Inferior parietal cortex (tissue), 1 donor: ENCODE measurements around the gene PLXNB2.
"Not testable (repeated sequence)": the region's sequence is repeated elsewhere in the genome, so short reads cannot be mapped to it uniquely, and the experiment has no call there.

Experiments used
- DNase-seq: peaks from one replicate; pipeline ENCODE4 v3.0.0-alpha.2; 2016; ENCODE audit errors: extremely low spot score

The PLXNB2 gene

DNA sequence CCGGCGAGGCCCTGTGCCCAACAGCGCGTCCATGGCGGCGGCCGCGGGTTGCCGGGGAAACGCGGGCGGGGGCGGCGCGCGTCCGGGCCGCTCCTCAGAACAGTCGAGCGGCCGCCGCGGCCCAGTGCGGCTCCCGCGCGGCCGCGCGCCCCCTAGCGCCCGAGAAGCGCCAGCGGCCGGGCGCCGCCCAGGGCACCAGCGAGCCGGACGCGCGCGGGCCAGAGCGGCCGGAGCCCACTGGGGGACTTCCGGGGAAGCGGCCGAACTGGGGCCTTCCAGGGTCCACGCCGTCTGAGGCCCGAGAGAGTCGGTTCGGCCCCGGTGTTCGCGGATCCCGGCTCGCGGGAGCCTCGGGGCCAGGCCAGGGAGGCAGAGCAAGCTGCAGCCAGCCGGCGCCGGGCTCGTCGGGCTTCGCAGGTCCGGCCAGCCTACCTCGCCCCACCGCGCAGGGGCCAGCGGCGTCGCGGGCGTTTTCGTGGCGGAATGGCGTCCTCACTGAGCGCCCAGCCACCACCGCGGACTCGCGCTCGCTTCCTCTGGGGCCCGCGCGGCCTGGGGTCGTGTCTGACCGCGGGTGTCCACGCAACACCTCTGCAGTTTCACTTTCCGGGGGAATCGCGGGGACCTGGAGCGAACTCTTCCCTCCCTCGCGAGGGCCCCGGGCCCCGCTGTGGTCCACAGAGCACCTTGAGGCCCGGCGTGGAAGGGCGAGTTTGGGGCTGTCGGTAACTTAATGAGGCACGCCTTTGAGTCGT, 19.7 kb upstream of the PLXNB2 start, which contains the start of gene DENND6B:
DENND6B (minus strand) TSS at position 57 of the 755 bp plus-strand sequence; CDS start at position 33, 24 bp downstream.
- peak; percentile 82 for DNase-seq

GRCh38 chr22:50326225-50326955, 18.9 kb upstream of the PLXNB2 start:
- no peak for DNase-seq

- no peak for DNase-seq
Observed at GRCh38 chr22:50325444-50326224, 18.2 kb upstream of the PLXNB2 start.

- DNase-seq, result no peak
Observed at GRCh38 chr22:50323900-50324299, 16.5 kb upstream of the PLXNB2 start.

DNA sequence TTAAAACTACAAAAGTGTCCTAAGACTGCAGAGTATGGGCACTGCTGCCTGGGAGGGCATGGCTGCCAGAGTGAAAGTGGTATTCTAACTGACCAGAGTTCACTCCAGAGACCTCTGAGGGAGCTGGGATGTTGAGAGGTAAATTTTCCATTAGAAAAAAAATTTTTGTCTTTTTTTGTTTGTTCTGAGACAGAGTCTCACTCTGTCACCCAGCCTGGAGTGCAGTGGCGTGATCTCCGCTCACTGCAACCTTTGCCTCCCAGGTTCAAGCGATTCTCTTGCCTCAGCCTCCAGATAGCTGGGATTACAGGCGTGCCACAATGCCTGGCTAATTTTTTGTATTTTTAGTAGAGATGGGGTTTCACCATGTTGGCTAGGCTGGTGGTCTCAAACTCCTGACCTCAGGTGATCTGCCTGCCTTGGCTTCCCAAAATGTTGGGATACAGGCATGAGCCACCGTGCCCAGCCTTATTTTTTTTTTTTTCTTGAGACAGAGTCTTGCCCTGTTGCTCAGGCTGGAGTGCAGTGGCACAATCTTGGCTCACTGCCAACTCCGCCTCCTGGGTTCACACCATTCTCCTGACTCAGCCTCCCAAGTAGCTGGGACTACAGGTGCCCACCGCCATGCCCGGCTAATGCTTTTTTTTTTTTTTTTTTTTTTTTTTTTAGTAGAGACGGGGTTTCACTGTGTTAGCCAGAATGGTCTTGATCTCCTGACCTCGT, 15.1 kb upstream of the PLXNB2 start:
- not testable (repeated sequence) for DNase-seq

DNA sequence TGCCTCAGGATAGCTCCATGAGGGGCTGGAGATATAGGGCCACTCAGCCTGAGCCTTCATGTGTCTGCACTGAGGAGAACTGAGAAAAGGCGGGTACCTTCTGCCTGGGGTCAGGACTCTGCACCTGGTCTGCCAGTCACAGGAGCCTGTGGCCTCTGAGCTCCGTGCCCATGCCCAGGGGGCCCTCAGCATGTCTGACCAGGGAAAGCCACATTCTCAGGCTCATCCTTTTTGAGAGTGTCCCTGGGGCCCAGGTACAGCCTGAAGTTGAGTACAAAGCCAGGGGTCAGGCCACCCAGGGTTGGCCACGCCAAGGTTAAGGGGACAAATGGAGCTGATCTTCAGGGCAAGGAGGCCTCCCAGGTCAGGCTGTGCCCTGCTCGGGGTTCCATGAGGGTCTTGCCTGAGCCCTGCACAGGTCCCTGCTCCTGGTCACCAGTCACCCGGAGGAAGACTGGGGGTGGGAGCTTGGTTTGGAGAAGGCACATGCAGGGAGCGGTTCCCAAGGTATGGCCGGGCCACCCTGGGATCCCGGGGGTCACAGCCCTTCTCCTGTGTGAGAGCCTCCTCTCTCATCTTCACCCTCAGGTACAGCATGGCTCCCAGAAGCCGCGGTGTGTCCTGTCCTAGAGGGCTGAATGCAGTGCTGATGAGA, 13.4 kb upstream of the PLXNB2 start:
- no peak for DNase-seq

DNA sequence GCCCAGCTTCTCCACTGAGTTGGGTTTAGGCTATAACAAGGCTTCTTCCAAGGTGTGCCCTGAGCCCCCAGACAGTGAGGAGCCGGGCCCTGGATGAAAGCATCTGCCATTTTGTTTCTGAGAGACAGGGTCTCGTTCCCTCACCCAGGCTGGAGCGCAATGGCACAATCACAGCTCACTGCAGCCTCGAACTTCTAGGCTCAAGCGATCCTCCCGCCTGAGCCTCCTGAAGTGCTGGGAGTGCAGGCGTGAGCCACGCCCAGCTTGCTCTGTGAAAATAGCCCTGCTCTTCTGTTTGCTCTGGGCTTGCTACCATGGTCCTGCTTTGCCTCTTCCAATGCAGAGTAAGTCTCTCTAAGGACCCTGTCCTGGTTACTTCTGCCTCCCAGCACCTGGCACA, 12.7 kb upstream of the PLXNB2 start:
- DNase-seq, result no peak

DNA sequence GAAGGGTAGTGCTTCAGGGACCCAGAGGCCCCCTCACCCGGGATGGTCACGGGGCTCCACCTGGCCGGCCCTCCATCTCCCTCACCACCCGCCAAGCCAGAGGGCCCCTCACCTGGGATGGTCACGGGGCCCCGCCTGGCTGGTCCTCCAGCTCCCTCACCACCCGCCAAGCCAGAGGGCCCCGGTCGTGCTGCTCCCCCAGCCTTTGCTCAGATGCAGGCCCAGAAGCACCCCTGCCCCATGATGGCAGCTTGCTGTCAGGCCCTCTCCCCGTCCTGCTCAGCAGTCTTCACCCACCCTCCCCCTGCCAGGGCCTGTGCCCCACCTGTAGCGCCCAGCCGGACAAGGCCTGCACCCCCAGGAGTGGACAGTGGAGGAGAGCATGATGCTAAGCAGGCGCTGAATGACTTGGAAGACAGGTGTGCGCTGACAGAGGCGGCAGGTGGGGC, 12.1 kb upstream of the PLXNB2 start:
- DNase-seq, result no peak

DNA sequence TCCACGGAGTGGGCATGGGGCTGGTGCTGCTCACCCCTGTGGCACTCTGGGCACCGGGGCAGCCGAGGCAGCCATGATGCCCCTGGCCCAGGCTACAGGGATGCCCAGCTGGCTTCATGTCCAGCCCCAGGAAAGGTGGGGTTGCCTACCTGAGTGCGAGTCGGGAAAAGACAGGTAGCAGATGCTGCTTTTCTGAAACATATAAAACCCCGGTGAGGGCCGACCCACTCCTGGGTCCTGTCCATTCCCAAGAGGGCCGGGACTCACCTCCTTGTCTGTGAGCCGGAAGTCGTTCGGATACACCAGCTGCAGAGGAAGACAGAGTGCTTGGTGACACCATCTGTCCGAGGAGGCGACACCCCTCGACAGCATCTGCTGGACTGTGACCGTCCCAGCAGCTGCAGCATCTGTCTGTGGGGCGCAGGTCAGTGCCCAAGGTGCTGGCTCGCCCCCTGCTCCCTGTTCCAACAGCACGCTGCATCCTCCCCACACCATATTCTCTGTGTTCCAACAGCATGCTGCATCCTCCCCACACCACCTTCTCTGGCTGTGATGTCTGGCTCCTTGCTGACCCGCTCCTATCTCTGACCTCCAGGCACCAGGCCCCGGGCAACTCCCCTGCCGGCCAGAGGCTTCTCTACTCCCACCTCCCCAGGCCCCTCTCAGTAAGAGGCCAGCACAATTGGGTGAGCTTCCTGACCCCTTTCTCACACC, 11.4 kb upstream of the PLXNB2 start:
- no peak for DNase-seq

DNA sequence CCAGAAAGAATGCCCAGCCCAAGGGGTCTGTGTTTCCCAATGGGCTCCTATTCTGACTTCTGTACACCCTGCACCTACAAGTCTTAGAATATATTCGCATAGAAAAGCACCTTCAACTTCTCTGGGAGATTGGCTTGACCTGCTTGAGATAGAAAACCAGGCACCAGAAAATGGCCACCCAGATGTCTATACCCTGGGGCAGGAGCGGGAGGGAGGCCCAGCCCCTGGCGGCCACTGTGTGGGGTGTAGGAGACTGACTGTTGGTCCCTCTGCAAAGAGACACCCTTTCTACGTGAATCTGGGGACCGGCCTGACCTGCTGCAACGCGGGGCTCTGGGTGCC, 10.9 kb upstream of the PLXNB2 start:
- DNase-seq, result no peak

GRCh38 chr22:50317674-50318073, 10.2 kb upstream of the PLXNB2 start:
- DNase-seq, result no peak

- DNase-seq, result no peak
Observed at GRCh38 chr22:50317178-50317577, 9.7 kb upstream of the PLXNB2 start.

DNA sequence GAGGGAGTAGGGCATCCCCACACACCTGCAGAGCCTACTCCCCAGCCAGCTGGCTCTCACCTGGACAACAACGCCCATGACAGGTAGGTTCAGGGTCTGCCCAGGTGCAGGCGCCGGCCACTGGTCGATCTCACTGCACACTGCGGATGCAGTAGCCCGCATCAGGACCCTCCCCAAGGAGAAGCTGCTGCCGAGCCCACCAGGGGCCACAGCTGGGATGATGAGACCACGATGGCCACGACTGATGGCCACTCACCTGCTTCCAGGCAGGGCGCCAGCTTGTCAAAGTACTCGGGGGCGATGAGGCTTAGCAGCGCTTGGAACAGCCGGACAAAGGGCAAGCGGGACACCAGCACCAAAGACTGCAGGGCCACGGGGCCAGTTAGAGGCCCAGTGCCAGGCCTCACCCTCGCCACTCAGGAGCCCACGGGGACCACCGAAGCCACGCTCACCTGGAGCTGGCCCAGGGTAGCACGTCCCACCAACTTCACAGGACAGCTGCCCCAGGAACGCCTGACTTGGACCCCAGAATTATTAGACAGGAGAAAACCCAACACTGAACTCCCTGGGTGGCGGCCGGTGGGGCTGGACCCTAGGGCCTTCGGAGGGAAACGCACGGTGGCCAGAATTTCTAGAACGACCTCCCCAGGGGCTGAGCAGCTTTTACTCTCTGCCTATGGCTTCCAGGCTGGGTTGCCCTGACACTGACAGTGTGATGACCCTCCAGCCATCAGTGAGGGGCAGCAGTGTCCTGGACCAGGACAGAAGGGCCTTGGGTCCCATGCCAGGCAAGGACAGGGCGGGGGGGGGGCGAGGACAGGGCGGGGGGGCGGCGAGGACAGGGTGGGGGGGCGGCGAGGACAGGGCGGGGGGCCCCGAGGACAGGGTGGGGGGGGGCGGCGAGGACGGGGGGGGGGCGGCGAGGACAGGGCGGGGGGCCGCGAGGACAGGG, 8.9 kb upstream of the PLXNB2 start:
- DNase-seq, result no peak

GRCh38 chr22:50315289-50316113, 8.1 kb upstream of the PLXNB2 start:
- no peak for DNase-seq

- no peak for DNase-seq
Observed at GRCh38 chr22:50314455-50315288, 7.2 kb upstream of the PLXNB2 start.

- DNase-seq, result no peak
Observed at GRCh38 chr22:50314081-50314454, 6.6 kb upstream of the PLXNB2 start.

DNA sequence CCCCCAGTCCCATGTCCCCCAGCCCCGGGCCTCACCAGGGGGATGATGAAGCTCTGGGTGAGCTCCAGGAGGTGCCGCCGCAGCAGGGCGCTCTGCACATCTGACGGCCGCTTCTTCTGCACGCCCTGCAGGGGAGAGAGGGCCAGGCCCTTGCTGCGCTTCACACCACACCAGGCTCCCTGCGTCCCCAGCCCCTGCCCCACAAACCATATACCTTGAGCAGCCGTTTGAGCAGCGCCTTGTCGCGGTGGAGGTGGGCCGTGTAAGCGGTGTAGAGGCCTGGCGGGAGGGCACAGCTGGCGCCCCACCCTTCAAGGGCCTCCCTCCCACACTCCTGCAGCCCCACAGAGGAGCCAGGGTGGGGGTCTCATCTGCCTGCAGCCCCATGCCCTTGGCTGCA, 6.2 kb upstream of the PLXNB2 start:
- DNase-seq, result no peak

GRCh38 chr22:50313021-50313420, 5.6 kb upstream of the PLXNB2 start:
- no peak for DNase-seq
